ENCODE measurements around the gene HAVCR2.

GRCh38 chr5:157132281-157132612, 23.4 kb upstream of the HAVCR2 start:
- TF ChIP-seq POLR2A (IDR thresholded peaks at IDR 0.05; ENCODE audit: low read depth, low read length) (no peak), POLR2AphosphoS5 (IDR thresholded peaks at IDR 0.05; ENCODE audit: low read depth, low read length) (no peak), TAF1 (IDR thresholded peaks at IDR 0.05; ENCODE audit: low read depth, low read length) (no peak)

Data from GM12891 (cell line).